NB4 (cell line): ENCODE results near the gene ZNF408.
A peak's percentile ranks its signal among the peaks of the same experiment; 100 is the strongest.

Experiments
- DNase-seq: peaks from one replicate; pipeline ENCODE4 v3.0.0; 2010; ENCODE audit warnings: low read depth
- H3K4me3 ChIP-seq: one replicate; pipeline ENCODE4 v1.5.1; 2011; ENCODE audit warnings: mild to moderate bottlenecking, low read depth, low read length, moderate library complexity
- CTCF ChIP-seq: IDR thresholded peaks from one replicate; pipeline ENCODE4 v1.5.1; 2012; ENCODE audit warnings: low read depth, low read length
- MAX ChIP-seq: IDR thresholded peaks from 2 replicates; pipeline ENCODE4 v1.6.1; 2011; ENCODE audit warnings: low read depth, low read length
- MYC ChIP-seq: IDR thresholded peaks from 2 replicates; pipeline ENCODE4 v1.6.1; 2011; ENCODE audit warnings: low read depth, low read length
- POLR2A ChIP-seq: IDR thresholded peaks from 2 replicates; pipeline ENCODE4 v1.6.1; 2011; ENCODE audit warnings: mild to moderate bottlenecking; ENCODE audit not compliant: insufficient read length; ENCODE audit errors: extremely low read depth

Gene ZNF408

DNA sequence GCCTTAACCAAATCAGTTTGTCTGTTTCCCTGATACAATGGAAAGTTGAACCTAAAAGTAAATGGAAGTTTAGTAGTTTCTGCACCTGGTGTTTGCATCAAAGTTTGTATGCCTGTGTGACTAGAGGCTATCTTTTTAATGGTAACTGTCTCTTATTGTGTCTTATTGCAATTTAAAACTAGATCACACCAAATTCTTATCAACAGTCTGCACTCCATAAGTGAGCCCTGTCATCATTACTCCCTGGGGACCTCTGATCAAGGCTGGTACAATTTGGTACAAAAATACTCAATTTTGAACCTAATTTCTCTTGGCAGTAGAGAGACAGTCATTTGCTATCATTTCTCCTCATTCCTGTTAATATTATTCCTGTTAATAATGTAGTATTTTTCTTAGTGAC is 38.5 kb upstream of the ZNF408 start:
- no peak overlapping the region for H3K4me3 ChIP-seq
- no peak for DNase-seq
- no peak for TF ChIP-seq POLR2A
- no peak for TF ChIP-seq MYC
- TF ChIP-seq MAX: no peak
- TF ChIP-seq CTCF: no peak

DNA sequence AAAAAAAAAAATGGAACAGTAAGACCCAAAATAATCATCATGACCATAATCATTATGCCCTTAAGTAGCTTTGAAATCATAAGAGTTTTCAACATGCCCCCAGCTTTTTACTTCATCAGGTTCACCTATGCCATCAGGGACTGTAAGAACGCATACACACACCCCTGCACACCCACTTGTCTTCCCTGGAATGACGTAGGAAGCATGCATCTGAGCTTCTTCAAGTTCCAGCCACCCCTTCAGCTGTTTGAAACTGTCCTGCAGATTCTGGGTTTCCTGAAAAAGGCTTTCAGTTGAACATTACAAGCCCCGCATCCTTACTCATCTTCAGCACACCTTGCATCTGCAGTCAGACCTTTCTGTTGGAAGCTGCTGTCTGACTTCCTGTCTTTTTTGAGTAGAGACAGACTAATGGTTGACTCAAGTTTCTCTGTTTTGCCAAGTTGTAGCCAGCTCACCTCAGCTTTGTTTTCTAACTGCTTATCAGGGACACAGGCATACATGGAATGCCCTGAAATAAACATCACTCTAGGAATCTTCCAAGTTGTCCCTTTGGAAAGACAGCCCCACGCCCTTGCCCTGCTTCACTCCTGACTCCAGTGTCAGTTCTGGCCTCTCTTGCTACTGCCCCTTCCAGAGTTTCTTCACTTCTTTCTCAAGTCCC is 37.4 kb upstream of the ZNF408 start:
- TF ChIP-seq POLR2A (no peak), MAX (no peak), CTCF (no peak), MYC (no peak)
- no peak for DNase-seq
- H3K4me3 ChIP-seq: no peak overlapping the region

GRCh38 chr11:46664612-46665011 is 36.2 kb upstream of the ZNF408 start:
- DNase-seq: no peak
- TF ChIP-seq POLR2A (no peak), MYC (no peak), CTCF (no peak), MAX (no peak)

GRCh38 chr11:46665356-46665755 is 35.5 kb upstream of the ZNF408 start:
- no peak for DNase-seq
- no peak overlapping the region for H3K4me3 ChIP-seq
- TF ChIP-seq MYC: no peak
- no peak for TF ChIP-seq CTCF
- no peak for TF ChIP-seq POLR2A
- no peak for TF ChIP-seq MAX

More at GRCh38 chr11:46664612-46665011, 36.2 kb upstream of the ZNF408 start:
- no peak overlapping the region for H3K4me3 ChIP-seq

GRCh38 chr11:46666516-46666915 is 34.3 kb upstream of the ZNF408 start:
- DNase-seq: peak; percentile 46
- no peak for TF ChIP-seq MYC
- TF ChIP-seq POLR2A: no peak
- no peak for TF ChIP-seq CTCF
- no peak for TF ChIP-seq MAX
- H3K4me3 ChIP-seq: no peak overlapping the region
